HEK293 (cell line): ENCODE results near the gene ANKRD13A.
"Not testable (repeated sequence)": the region's sequence is repeated elsewhere in the genome, so short reads cannot be mapped to it uniquely, and the experiment has no call there.

Experiments used
- CTCF ChIA-PET: fragments of 350-600 bp; formaldehyde crosslinking; extraction: SDS; loops from one replicate; lab custom pipeline; 2021; ENCODE audit warnings: antibody characterized with exemption; lab: Yijun Ruan, JAX
- POLR2A ChIA-PET: fragments of 300-600 bp; formaldehyde crosslinking; extraction: SDS; loops from one replicate; lab custom pipeline; 2020; ENCODE audit warnings: antibody characterized with exemption, inconsistent platforms; lab: Yijun Ruan, JAX
- H3K27ac ChIP-seq: fragments of 200-500 bp; sonication (Bioruptor generic); 2 replicates; pipeline ENCODE4 v1.5.1; 2014; ENCODE audit warnings: low read depth, low read length, control low read depth, inconsistent platforms; ENCODE audit errors: extremely low read depth
- H3K36me3 ChIP-seq, 2 experiments: fragments of 200-500 bp in 1 of 2; sonication (Bioruptor generic) in 1 of 2; 1 replicate in 1 of 2; 2 replicates in 1 of 2; pipeline ENCODE4 v1.5.1; 2014 to 2017; ENCODE audit warnings: inconsistent platforms in 2 of 2, low read length in 2 of 2; ENCODE audit not compliant: control insufficient read depth in 2 of 2, insufficient read depth in 1 of 2
- H3K4me1 ChIP-seq: fragments of 200-500 bp; sonication (Bioruptor generic); 2 replicates; pipeline ENCODE4 v1.5.1; 2014; ENCODE audit warnings: mild to moderate bottlenecking, low read length, inconsistent platforms; ENCODE audit not compliant: control insufficient read depth, insufficient read depth
- H3K4me3 ChIP-seq: 2 replicates; pipeline ENCODE4 v1.5.1; 2011; ENCODE audit warnings: low read depth, mild to moderate bottlenecking, control low read depth, low read length, moderate library complexity
- H3K9me3 ChIP-seq: fragments of 200-500 bp; sonication (Bioruptor generic); 2 replicates; pipeline ENCODE4 v1.5.1; 2014; ENCODE audit warnings: low read depth, low read length, inconsistent platforms; ENCODE audit not compliant: control insufficient read depth, insufficient read depth
- KLF10 ChIP-seq: fragments of 450-650 bp; IDR thresholded peaks from 2 replicates; pipeline ENCODE4 v1.5.1; 2018; ENCODE audit warnings: missing biosample characterization, mild to moderate bottlenecking, missing genetic modification characterization
- KLF17 ChIP-seq: fragments of 450-650 bp; formaldehyde crosslinking; IDR thresholded peaks from 2 replicates; pipeline ENCODE4 v1.5.1; 2016; ENCODE audit warnings: missing biosample characterization, missing genetic modification characterization
- KLF9 ChIP-seq: fragments of 450-650 bp; formaldehyde crosslinking; IDR thresholded peaks from 2 replicates; pipeline ENCODE4 v1.5.1; 2016; ENCODE audit warnings: missing biosample characterization, missing genetic modification characterization, low read depth
- PATZ1 ChIP-seq: fragments of 450-650 bp; formaldehyde crosslinking; IDR thresholded peaks from 2 replicates; pipeline ENCODE4 v1.5.1; 2016; ENCODE audit warnings: missing biosample characterization, missing genetic modification characterization
- SP3 ChIP-seq: fragments of 450-650 bp; formaldehyde crosslinking; IDR thresholded peaks from 2 replicates; pipeline ENCODE4 v1.5.1; 2016; ENCODE audit warnings: missing biosample characterization, missing genetic modification characterization
- SP7 ChIP-seq: fragments of 450-650 bp; formaldehyde crosslinking; IDR thresholded peaks from 2 replicates; pipeline ENCODE4 v1.5.1; 2016; ENCODE audit warnings: missing biosample characterization, missing genetic modification characterization
- ZNF133 ChIP-seq: fragments of 450-650 bp; formaldehyde crosslinking; IDR thresholded peaks from 2 replicates; pipeline ENCODE4 v1.5.1; 2016; ENCODE audit warnings: missing biosample characterization, missing genetic modification characterization
- ZNF248 ChIP-seq: fragments of 450-650 bp; formaldehyde crosslinking; IDR thresholded peaks from 2 replicates; pipeline ENCODE4 v1.5.1; 2017; ENCODE audit warnings: missing biosample characterization, missing genetic modification characterization
- ZNF350 ChIP-seq: fragments of 450-650 bp; formaldehyde crosslinking; IDR thresholded peaks from 2 replicates; pipeline ENCODE4 v1.5.0; 2017; ENCODE audit warnings: missing biosample characterization, mild to moderate bottlenecking, missing genetic modification characterization
- ZNF362 ChIP-seq: fragments of 450-650 bp; formaldehyde crosslinking; IDR thresholded peaks from 2 replicates; pipeline ENCODE4 v1.5.1; 2016; ENCODE audit warnings: missing biosample characterization, missing genetic modification characterization
- ZNF37A ChIP-seq: fragments of 450-650 bp; IDR thresholded peaks from 2 replicates; pipeline ENCODE4 v1.5.1; 2018; ENCODE audit warnings: missing biosample characterization, missing genetic modification characterization
- ZNF398 ChIP-seq: fragments of 450-650 bp; formaldehyde crosslinking; IDR thresholded peaks from 2 replicates; pipeline ENCODE4 v1.5.1; 2017; ENCODE audit warnings: missing biosample characterization, missing genetic modification characterization
- ZNF426 ChIP-seq: fragments of 450-650 bp; formaldehyde crosslinking; IDR thresholded peaks from 2 replicates; pipeline ENCODE4 v1.5.1; 2017; ENCODE audit warnings: missing biosample characterization, missing genetic modification characterization, mild to moderate bottlenecking, inconsistent platforms, moderate library complexity
- ZNF433 ChIP-seq: fragments of 450-650 bp; formaldehyde crosslinking; IDR thresholded peaks from 2 replicates; pipeline ENCODE4 v1.5.1; 2016; ENCODE audit warnings: missing biosample characterization, missing genetic modification characterization, low read depth
- ZNF449 ChIP-seq: fragments of 450-650 bp; formaldehyde crosslinking; IDR thresholded peaks from 2 replicates; pipeline ENCODE4 v1.5.1; 2017; ENCODE audit warnings: missing biosample characterization, mild to moderate bottlenecking, missing genetic modification characterization, moderate library complexity
- ZNF555 ChIP-seq: fragments of 450-650 bp; formaldehyde crosslinking; conservative IDR thresholded peaks from 2 replicates; pipeline ENCODE4 v1.5.1; 2017; ENCODE audit warnings: missing biosample characterization, mild to moderate bottlenecking, missing genetic modification characterization, inconsistent platforms
- ZNF561 ChIP-seq: fragments of 450-650 bp; IDR thresholded peaks from 2 replicates; pipeline ENCODE4 v1.5.1; 2018; ENCODE audit warnings: missing biosample characterization, missing genetic modification characterization, borderline replicate concordance
- ZNF585B ChIP-seq: fragments of 450-650 bp; formaldehyde crosslinking; IDR thresholded peaks from 2 replicates; pipeline ENCODE4 v1.5.1; 2016; ENCODE audit warnings: missing biosample characterization, missing genetic modification characterization
- ZNF596 ChIP-seq: fragments of 450-650 bp; IDR thresholded peaks from 2 replicates; pipeline ENCODE4 v1.5.0; 2018; ENCODE audit warnings: missing biosample characterization, mild to moderate bottlenecking, missing genetic modification characterization, moderate library complexity
- ZNF623 ChIP-seq: fragments of 450-650 bp; formaldehyde crosslinking; IDR thresholded peaks from 2 replicates; pipeline ENCODE4 v1.5.1; 2016; ENCODE audit warnings: missing biosample characterization, missing genetic modification characterization
- ZNF707 ChIP-seq: fragments of 450-650 bp; formaldehyde crosslinking; IDR thresholded peaks from 2 replicates; pipeline ENCODE4 v1.5.1; 2016; ENCODE audit warnings: missing biosample characterization, missing genetic modification characterization
- ZNF768 ChIP-seq: fragments of 450-650 bp; formaldehyde crosslinking; IDR thresholded peaks from 2 replicates; pipeline ENCODE4 v1.5.1; 2018; ENCODE audit warnings: missing biosample characterization, mild to moderate bottlenecking, missing genetic modification characterization
- ZNF785 ChIP-seq: fragments of 450-650 bp; formaldehyde crosslinking; IDR thresholded peaks from 2 replicates; pipeline ENCODE4 v1.5.1; 2016; ENCODE audit warnings: missing biosample characterization, missing genetic modification characterization

Gene ANKRD13A

GRCh38 chr12:110048242-110049027, 49.2 kb downstream of the ANKRD13A start, which contains the start of gene C12orf76 (continued):
- TF ChIP-seq KLF10 (tag by site-specific recombination) = no peak
- no peak for TF ChIP-seq ZNF768 (tag by site-specific recombination)
- no peak for TF ChIP-seq ZNF248
- no peak for TF ChIP-seq ZNF555 (tag by site-specific recombination)
- TF ChIP-seq ZNF398 (tag by site-specific recombination) = no peak
- TF ChIP-seq KLF17 (tag by site-specific recombination) = peak; percentile 97
- TF ChIP-seq ZNF585B (tag by site-specific recombination) = no peak
- TF ChIP-seq KLF9 (tag by site-specific recombination) = peak; percentile 59
- TF ChIP-seq PATZ1 (tag by site-specific recombination) = peak; percentile 39; the same call in 1 of the 2 replicates
- no peak for TF ChIP-seq ZNF707
- peak; percentile 89 for TF ChIP-seq SP3 (tag by site-specific recombination)
- no peak; the same call in 1 of the 2 replicates for TF ChIP-seq ZNF37A
- TF ChIP-seq ZNF362 = no peak
- TF ChIP-seq, all 188 proteins: peak for 82

GRCh38 chr12:110049034-110049433, 49.8 kb downstream of the ANKRD13A start:
- CTCF ChIA-PET, POLR2A ChIA-PET, H3K36me3 ChIP-seq, H3K4me1 ChIP-seq, H3K9me3 ChIP-seq: not testable (repeated sequence)
- peak overlapping the region; percentile 35 for H3K27ac ChIP-seq
- H3K4me3 ChIP-seq = peak overlapping the region; percentile 71

GRCh38 chr12:110049666-110050065, 50.4 kb downstream of the ANKRD13A start:
- H3K9me3 ChIP-seq, H3K4me1 ChIP-seq, POLR2A ChIA-PET, H3K36me3 ChIP-seq, CTCF ChIA-PET, H3K27ac ChIP-seq, H3K4me3 ChIP-seq: not testable (repeated sequence)

- TF ChIP-seq ZNF426 (tag by site-specific recombination) = no peak
- no peak for TF ChIP-seq ZNF623
- no peak for TF ChIP-seq ZNF785 (tag by site-specific recombination)
- TF ChIP-seq ZNF433 (tag by site-specific recombination) = no peak
- no peak for TF ChIP-seq ZNF350 (tag by site-specific recombination)
- TF ChIP-seq ZNF596 (tag by site-specific recombination) = no peak
- no peak for TF ChIP-seq ZNF561 (tag by site-specific recombination)
- TF ChIP-seq ZNF449 (tag by site-specific recombination) = no peak
- no peak for TF ChIP-seq SP7 (tag by site-specific recombination)
- no peak for TF ChIP-seq ZNF133 (tag by site-specific recombination)
- TF ChIP-seq ZNF248 = no peak
- POLR2A ChIA-PET = no interaction called here
Observed at GRCh38 chr12:110050927-110051326, 51.7 kb downstream of the ANKRD13A start.

More at GRCh38 chr12:110050927-110051326, 51.7 kb downstream of the ANKRD13A start:
- H3K4me1 ChIP-seq = no peaks in the 10 kb centered on the region; the same call in 1 of the 2 replicates
- H3K4me3 ChIP-seq = no peak overlapping the region
- CTCF ChIA-PET = no interaction called here
- no peaks in the 10 kb centered on the region for H3K9me3 ChIP-seq
- H3K36me3 ChIP-seq = no peaks in the 10 kb centered on the region; a peak in 1 of 3 replicates
- H3K27ac ChIP-seq = no peak overlapping the region
